ENCODE data around the gene BARX2.

Gene BARX2

GRCh38 chr11:129444274-129444673 is 68.6 kb downstream of the BARX2 start:
- TF ChIP-seq EZH2 (IDR thresholded peaks at IDR 0.05; ENCODE audit: borderline replicate concordance, low read length) (no peak), CTCF (IDR thresholded peaks at IDR 0.05; ENCODE audit: low read length) (no peak)
- Histone ChIP-seq H3K4me1 (ENCODE audit: insufficient read depth, low read length, severe bottlenecking) (no peaks in the 10 kb centered on the region), H3K79me2 (ENCODE audit: insufficient read depth, low read length) (no peaks in the 10 kb centered on the region), H3K27me3 (ENCODE audit: insufficient read depth, low read length) (no peaks in the 10 kb centered on the region), H3K9me2 (ENCODE audit: low read depth, low read length) (no peaks in the 10 kb centered on the region), H3K9me3 (ENCODE audit: low read length) (no peaks in the 10 kb centered on the region), H2AFZ (ENCODE audit: low read length) (no peak overlapping the region), H4K20me1 (ENCODE audit: insufficient read depth, low read length) (no peaks in the 10 kb centered on the region), H3K4me3 (ENCODE audit: low read depth, low read length, poor library complexity, severe bottlenecking) (no peak overlapping the region), H3K4me2 (ENCODE audit: low read length) (no peak overlapping the region), H3K9ac (ENCODE audit: low read length) (no peak overlapping the region), H3F3A (ENCODE audit: insufficient read depth, low read length) (no peaks in the 10 kb centered on the region), H3K27ac (ENCODE audit: low read depth, low read length, poor library complexity, severe bottlenecking) (no peak overlapping the region), H3K36me3 (ENCODE audit: insufficient read depth, low read length) (no peaks in the 10 kb centered on the region)

- H3F3A ChIP-seq (ENCODE audit: insufficient read depth, low read length) = no peaks in the 10 kb centered on the region
- H3K27me3 ChIP-seq (ENCODE audit: insufficient read depth, low read length) = no peaks in the 10 kb centered on the region
- no peak overlapping the region for H3K27ac ChIP-seq (ENCODE audit: low read depth, low read length, poor library complexity, severe bottlenecking)
- TF ChIP-seq EZH2 (IDR thresholded peaks at IDR 0.05; ENCODE audit: borderline replicate concordance, low read length) (no peak), CTCF (IDR thresholded peaks at IDR 0.05; ENCODE audit: low read length) (no peak)
- no peaks in the 10 kb centered on the region for H3K79me2 ChIP-seq (ENCODE audit: insufficient read depth, low read length)
- H3K36me3 ChIP-seq (ENCODE audit: insufficient read depth, low read length) = no peaks in the 10 kb centered on the region
- H3K4me1 ChIP-seq (ENCODE audit: insufficient read depth, low read length, severe bottlenecking) = no peaks in the 10 kb centered on the region
- no peaks in the 10 kb centered on the region for H4K20me1 ChIP-seq (ENCODE audit: insufficient read depth, low read length)
- H3K4me3 ChIP-seq (ENCODE audit: low read depth, low read length, poor library complexity, severe bottlenecking) = no peak overlapping the region
- no peaks in the 10 kb centered on the region for H3K9me2 ChIP-seq (ENCODE audit: low read depth, low read length)
- H3K4me2 ChIP-seq (ENCODE audit: low read length) = no peak overlapping the region
- no peaks in the 10 kb centered on the region for H3K9me3 ChIP-seq (ENCODE audit: low read length)
- H3K9ac ChIP-seq (ENCODE audit: low read length) = no peak overlapping the region
- no peak overlapping the region for H2AFZ ChIP-seq (ENCODE audit: low read length)
Observed at GRCh38 chr11:129445226-129445625, 69.6 kb downstream of the BARX2 start.

- Histone ChIP-seq H3K27me3 (ENCODE audit: insufficient read depth, low read length) (no peaks in the 10 kb centered on the region), H3K9me3 (ENCODE audit: low read length) (no peaks in the 10 kb centered on the region), H3K9me2 (ENCODE audit: low read depth, low read length) (no peaks in the 10 kb centered on the region), H3K79me2 (ENCODE audit: insufficient read depth, low read length) (no peaks in the 10 kb centered on the region), H4K20me1 (ENCODE audit: insufficient read depth, low read length) (no peaks in the 10 kb centered on the region), H3K4me2 (ENCODE audit: low read length) (no peak overlapping the region), H3K9ac (ENCODE audit: low read length) (no peak overlapping the region), H2AFZ (ENCODE audit: low read length) (no peak overlapping the region), H3K4me1 (ENCODE audit: insufficient read depth, low read length, severe bottlenecking) (no peaks in the 10 kb centered on the region), H3F3A (ENCODE audit: insufficient read depth, low read length) (no peaks in the 10 kb centered on the region), H3K36me3 (ENCODE audit: insufficient read depth, low read length) (no peaks in the 10 kb centered on the region), H3K4me3 (ENCODE audit: low read depth, low read length, poor library complexity, severe bottlenecking) (no peak overlapping the region), H3K27ac (ENCODE audit: low read depth, low read length, poor library complexity, severe bottlenecking) (no peak overlapping the region)
- TF ChIP-seq EZH2 (IDR thresholded peaks at IDR 0.05; ENCODE audit: borderline replicate concordance, low read length) (no peak), CTCF (IDR thresholded peaks at IDR 0.05; ENCODE audit: low read length) (no peak)
Observed at GRCh38 chr11:129446572-129446971, 70.9 kb downstream of the BARX2 start.
